Glomerular endothelial cell (primary cell): ENCODE measurements around the gene STK36. TPM values are rescaled to one million over a fixed set of nuclear protein-coding genes. Genes with fewer than 3 reads are reported as not detected.

ENCODE experiments used
- DNase-seq: peaks from one replicate; pipeline ENCODE4 v3.0.0-alpha.2; 2011; ENCODE audit warnings: low read depth, low spot score; ENCODE audit errors: extremely low read depth
- total RNA-seq: library from RNA; depleted of rRNA; stranded (reverse); fragments of >200 nt; gene quantifications from 2 replicates; pipeline ENCODE4 v1.2.3, GENCODE V29; 2015

The STK36 gene
- total RNA-seq, 1 donor from 2014 or later = 27.6 TPM

DNA sequence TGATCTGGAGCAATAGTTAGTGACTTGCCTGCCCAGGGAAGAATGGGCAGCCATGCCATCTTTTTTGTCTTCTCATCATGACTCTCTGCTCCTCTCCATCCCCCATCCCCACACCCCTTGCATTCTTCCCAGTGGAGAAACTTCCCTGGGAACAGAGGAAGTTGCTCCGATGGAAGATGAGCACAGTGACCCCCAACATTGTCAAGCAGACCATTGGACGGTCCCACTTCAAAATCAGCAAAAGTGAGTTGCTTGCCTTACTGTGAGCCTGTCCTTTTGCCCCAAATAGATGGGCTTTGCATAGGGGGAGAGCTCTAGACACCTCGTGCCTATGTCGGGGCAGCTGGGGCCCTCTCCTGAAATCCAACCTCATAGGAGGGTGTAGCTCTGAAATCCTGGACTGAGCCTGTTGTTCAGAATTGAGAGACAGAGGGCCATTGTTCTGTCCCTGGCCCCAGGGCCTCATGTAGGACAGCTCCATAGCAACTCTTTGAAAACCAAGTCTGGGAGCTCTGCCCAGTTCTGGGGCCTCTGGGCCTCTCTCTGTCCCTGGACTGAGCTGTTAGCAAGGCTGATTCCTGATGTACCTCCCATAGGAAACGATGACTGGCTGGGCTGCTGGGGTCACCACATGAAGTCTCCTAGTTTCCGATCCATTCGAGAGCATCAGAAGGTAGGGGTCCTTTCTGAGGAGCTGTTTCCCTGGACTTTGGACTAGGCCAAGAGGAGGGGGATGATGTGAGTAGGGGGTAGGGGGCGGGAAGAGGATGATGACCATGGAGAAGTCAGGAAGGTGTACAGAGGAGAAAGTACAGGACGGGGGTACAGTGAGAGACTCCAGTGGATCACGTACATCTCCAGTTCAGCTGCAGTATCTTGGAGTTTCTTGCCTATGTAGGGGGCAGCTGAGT lies 73.9 kb downstream of the STK36 start:
- no peak for DNase-seq

DNA sequence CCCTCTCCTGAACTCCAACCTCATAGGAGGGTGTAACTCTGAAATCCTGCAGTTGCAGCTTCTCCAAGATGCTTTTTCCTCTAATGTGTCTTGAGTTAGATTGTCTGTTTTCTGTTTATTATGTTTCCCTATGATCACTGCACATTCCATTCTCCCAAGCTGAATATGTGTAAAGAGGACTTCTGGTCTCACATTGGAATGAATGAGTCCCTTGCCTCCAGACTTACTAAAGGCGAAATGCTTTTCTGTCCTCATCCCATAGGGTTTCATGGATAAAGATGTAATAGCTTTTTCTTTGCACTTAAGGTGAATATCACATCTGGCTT lies 74.5 kb downstream of the STK36 start:
- DNase-seq = no peak

DNA sequence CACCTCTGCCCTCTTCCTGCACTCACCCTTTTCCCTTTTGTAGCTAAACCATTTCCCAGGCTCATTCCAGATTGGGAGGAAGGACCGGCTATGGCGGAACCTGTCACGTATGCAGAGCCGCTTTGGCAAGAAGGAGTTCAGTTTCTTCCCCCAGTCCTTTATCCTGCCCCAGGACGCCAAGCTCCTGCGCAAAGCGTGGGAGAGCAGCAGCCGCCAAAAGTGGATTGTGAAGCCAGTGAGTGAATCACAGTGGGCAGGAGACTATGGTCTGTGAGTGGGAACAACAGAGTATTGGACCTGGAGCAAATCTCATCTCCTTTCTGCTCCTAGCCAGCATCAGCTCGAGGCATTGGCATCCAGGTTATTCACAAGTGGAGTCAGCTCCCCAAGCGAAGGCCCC lies 75.1 kb downstream of the STK36 start:
- no peak for DNase-seq

DNA sequence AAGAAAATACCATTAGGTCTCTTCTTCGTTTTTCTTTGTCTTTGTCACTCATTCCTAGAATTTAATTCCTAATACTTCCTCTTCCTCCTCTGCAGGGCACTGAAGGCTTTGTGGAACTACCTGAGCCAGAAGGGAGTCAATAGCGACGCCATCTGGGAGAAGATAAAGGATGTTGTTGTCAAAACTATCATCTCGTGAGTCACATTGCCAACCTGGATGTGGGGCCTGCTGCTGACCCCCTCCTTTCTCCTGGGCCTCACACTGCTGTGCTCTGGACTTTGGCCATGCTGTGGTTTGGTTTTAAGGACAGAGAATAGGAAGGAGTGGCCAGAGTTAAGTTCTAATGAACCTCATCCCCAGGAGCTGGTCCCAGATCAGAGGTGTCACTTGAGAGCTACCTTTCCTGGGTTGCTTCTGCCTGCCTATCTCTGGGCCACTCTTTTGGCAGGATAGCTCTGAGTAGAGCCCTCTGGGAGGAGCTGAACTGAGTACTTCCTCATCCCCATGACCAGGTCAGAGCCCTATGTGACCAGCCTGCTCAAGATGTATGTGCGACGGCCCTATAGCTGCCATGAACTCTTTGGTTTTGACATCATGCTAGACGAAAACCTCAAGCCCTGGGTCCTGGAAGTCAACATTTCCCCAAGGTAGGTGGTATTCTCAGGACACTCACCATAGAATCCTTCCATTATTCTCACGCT lies 77.0 kb downstream of the STK36 start:
- no peak for DNase-seq

Other genes with a start within 250 kb of the STK36 start
- 6.9 and 7.6 TPM in 2 replicates for gene USP37, start 103.7 kb upstream of the STK36 start, total RNA-seq
- gene CNOT9, start 103.2 kb upstream of the STK36 start, total RNA-seq = 50.9 and 72.8 TPM in 2 replicates
- gene PLCD4, start 64.2 kb upstream of the STK36 start, total RNA-seq = 0.05 and 0.93 TPM in 2 replicates
- gene ZNF142, start 12.5 kb upstream of the STK36 start, total RNA-seq = 22.4 and 28.7 TPM in 2 replicates
- 30.9 and 37.6 TPM in 2 replicates for gene BCS1L, start 12.4 kb upstream of the STK36 start, total RNA-seq
- 24.0 and 25.9 TPM in 2 replicates for gene RNF25, start 84 bp upstream of the STK36 start, total RNA-seq
- gene TTLL4, start 38.7 kb downstream of the STK36 start, total RNA-seq = 14.8 and 21.1 TPM in 2 replicates
- gene CYP27A1, start 110.1 kb downstream of the STK36 start, total RNA-seq = 15.8 and 24.0 TPM in 2 replicates
- not detected in 2 replicates for gene PRKAG3, start 159.7 kb downstream of the STK36 start, total RNA-seq
- gene WNT6, start 187.7 kb downstream of the STK36 start, total RNA-seq = not detected in 2 replicates
- not detected in 2 replicates for gene WNT10A, start 208.8 kb downstream of the STK36 start, total RNA-seq